Stimulated activated CD4-positive, alpha-beta T cell treated with anti-CD3 and anti-CD28 coated beads, Interleukin-2, amount 100 ng/mL, for 24 hours (primary cell): ENCODE data around the gene GNB3.

ENCODE experiments used
- DNase-seq, 2 donors: peaks; one replicate each; pipeline ENCODE4 v3.0.0-alpha.2; 2020

Gene GNB3

GRCh38 chr12:6839482-6840201 lies 1.1 kb upstream of the GNB3 start:
- no peak for DNase-seq

GRCh38 chr12:6840330-6840729 lies 395 bp upstream of the GNB3 start:
- DNase-seq, result no peak

- DNase-seq, result no peak
These were observed 1.4 kb downstream of the GNB3 start for GRCh38 chr12:6842075-6842474.

DNA sequence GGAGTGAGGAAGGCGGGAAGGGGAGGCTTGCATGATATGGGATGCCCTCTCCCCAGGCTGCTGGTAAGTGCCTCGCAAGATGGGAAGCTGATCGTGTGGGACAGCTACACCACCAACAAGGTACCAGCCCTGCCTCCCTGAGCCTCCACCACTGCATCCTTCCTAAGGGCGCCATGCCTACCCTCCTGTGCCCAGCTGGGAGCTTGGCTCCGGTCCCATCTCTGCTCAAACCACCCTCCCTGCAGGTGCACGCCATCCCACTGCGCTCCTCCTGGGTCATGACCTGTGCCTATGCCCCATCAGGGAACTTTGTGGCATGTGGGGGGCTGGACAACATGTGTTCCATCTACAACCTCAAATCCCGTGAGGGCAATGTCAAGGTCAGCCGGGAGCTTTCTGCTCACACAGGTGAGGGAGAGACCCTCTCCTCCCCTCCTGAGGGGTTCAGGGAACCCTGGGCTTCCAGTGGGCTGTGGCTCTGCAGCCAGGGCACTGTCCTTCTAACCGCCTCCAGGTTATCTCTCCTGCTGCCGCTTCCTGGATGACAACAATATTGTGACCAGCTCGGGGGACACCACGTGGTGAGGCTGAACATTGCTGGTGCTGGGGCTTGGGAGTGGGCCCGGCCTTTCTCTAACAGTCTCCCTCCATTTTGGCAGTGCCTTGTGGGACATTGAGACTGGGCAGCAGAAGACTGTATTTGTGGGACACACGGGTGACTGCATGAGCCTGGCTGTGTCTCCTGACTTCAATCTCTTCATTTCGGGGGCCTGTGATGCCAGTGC lies 2.6 kb downstream of the GNB3 start:
- DNase-seq, result no peak

GRCh38 chr12:6845395-6845794 lies 4.7 kb downstream of the GNB3 start:
- DNase-seq, result no peak

- DNase-seq, result no peak
These were observed 5.7 kb downstream of the GNB3 start for GRCh38 chr12:6846316-6846869.

DNA sequence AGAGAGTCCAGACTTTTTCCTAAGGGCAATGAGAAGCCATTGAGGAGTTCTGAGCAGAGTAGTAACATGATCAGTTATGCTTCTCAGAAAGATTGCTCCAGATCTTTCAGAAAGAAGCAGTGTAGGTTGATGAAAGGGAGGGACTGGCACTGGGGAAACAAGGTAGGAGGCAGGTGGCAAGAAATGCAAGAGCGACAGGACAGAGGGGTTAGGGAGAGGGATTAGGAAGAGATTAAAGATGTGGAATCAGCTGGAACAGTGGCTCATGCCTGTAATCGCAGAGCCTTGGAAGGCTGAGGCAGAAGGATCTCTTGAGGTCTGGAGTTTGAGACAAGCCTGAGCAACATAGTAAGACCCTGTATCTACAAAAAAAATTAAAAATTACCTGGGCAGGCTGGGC lies 7.0 kb downstream of the GNB3 start:
- no peak for DNase-seq

- DNase-seq, result no peak
These were observed 8.7 kb downstream of the GNB3 start for GRCh38 chr12:6849427-6849826.

DNA sequence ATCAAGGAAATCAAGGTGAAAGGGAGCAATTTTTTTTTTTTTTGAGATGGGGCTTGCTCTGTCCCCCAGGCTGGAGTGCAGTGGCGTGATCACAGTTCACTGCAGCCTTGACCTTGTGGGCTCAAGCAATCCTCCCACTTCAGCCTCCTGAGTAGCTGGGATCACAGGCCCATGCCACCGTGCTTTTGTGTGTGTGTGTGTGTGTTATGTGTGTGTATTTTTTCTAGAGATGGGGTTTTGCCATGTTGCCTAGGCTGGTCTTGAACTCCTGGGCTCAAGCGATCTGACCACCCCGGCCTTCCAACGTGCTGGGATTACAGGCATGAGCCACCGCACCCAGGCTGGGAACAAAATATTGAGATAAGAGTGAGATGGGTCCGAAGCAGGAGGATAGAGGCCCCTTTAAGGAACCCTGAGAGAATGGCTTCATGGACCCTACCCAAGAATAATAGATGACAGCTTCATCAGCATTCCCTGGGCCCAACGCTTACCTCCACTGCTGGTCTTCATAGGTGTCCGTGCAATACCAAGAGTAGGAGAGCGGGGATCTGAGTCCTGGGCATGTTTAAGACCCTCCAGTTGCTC lies 9.3 kb downstream of the GNB3 start:
- no peak for DNase-seq

- DNase-seq, result no peak
These were observed 10.0 kb downstream of the GNB3 start for GRCh38 chr12:6850796-6851152.

DNA sequence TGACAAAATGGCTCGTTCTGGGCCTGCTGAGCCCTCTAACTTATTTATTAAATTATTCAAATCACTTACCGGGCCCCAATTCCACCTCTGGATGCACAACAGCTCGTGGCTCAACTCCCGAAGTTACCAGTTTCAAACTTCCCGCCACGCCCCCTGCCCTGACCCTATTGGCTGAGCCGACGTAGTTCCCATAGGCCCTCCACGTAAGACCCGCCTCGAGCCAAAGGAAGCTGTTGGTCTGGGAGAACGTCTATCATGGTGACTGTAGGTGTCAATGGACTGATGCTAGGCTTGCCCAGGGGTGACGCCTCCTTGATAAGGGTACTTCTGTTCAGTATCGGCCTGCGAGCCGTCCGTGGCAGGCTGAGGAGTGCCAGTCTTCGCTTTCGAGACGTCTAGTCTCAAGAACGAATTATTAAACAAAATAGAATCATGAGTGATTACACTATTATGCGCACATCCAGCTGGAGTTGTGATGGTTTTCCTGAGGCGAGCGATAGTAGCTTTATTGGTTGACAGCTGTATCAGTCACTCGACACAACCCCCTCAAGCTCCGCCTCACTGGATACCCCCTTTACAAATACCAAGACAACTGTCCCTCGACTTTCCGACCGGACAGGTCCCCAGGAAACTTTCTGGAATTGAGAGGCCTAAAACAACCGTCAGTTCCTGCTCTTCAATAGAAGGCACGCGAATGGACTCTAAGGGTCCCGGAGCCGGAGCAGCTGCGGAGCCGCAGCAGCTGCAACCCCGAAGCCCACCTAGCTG lies 10.6 kb downstream of the GNB3 start, which contains the start of gene CDCA3:
Gene CDCA3, minus strand, starts transcription at position 134 of the 768 bp plus-strand sequence. CDS start 334 bp downstream, outside the sequence.
- peak; percentile 93 to 96 for DNase-seq

GRCh38 chr12:6851921-6852650 lies 11.4 kb downstream of the GNB3 start, which contains the start of gene USP5:
Gene USP5, plus strand, starts transcription at chr12:6852150. Its CDS starts 30 bp downstream, at chr12:6852180.
- peak; percentile 97 for DNase-seq

GRCh38 chr12:6852651-6853354 lies 12.1 kb downstream of the GNB3 start:
- DNase-seq, result peak; percentile 76 to 82

- no peak for DNase-seq
These were observed 12.9 kb downstream of the GNB3 start for GRCh38 chr12:6853626-6854025.

DNA sequence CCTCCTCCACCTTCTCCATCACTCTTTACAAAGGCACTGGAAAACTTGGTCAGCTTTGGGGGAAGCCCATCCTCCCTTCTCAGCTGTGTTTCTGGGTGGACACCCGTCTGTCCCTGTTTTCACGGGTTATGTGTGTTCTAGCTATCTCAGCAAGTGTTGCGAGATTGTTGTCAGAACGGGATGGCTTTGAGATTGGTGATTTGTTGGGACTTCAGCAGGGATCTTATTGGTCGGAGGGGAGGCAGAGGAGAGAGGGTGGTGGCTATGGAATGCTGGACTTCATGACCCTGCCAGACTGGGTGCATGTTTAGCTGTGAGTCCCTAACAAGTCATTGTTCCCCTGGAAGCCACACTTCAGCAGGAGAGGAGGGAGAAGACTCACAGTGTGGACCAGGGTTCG lies 13.3 kb downstream of the GNB3 start:
- no peak for DNase-seq

DNA sequence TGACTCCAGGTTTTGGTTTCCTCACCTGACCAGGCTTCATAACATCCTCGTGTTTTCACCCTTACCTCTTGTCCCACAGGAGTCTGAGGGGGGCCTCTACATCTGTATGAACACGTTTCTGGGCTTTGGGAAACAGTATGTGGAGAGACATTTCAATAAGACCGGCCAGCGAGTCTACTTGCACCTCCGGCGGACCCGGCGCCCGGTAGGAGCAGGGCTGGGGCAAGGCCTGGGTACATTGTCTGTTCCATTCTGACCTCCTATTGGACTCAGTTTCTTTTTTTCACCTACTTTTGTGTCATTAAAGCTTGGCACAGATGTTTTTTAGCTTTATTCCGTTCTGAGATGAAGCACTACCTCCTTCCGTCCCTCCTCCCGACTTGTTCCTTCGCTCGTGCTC lies 14.6 kb downstream of the GNB3 start:
- DNase-seq, result no peak

GRCh38 chr12:6858799-6859198 lies 18.1 kb downstream of the GNB3 start:
- DNase-seq, result no peak

- DNase-seq, result no peak
These were observed 19.4 kb downstream of the GNB3 start for GRCh38 chr12:6860116-6860515.

DNA sequence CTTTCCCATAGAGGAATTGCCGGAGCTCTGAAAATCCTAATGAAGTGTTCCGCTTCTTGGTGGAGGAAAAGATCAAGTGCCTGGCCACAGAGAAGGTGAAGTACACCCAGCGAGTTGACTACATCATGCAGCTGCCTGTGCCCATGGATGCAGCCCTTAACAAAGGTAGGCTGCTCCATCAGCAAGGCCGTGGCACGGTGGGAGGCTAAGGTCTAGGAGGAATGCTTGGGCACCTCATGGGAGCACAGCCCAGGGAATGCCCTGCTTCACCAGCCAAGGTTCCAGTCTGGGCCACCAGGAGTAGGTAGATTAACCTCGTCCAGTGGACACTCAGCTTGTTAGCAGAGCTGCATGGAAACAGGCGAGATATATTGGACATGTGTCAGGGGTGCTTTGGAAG lies 20.2 kb downstream of the GNB3 start:
- no peak for DNase-seq

- no peak for DNase-seq
These were observed 20.7 kb downstream of the GNB3 start for GRCh38 chr12:6861391-6861790.

GRCh38 chr12:6863033-6863432 lies 22.3 kb downstream of the GNB3 start:
- DNase-seq, result no peak
